ENCODE measurements around the gene METTL16.
"Not testable (repeated sequence)": the region's sequence is repeated elsewhere in the genome, so short reads cannot be mapped to it uniquely, and the experiment has no call there.

GRCh38 chr17:2548026-2548425 is 36.3 kb upstream of the METTL16 start:
- TF ChIP-seq CTCF, POLR2A (IDR thresholded peaks at IDR 0.05): not testable (repeated sequence)

Measured in uterus (tissue), 2 donors.